GM06990 (cell line): ENCODE data around the gene PLA2G2F.

Source experiments
- DNase-seq: peaks from one replicate; pipeline ENCODE4 v3.0.0-alpha.2; 2011; ENCODE audit not compliant: insufficient read length; ENCODE audit errors: extremely low read depth
- H3K27me3 ChIP-seq: replicated peaks from 2 replicates; pipeline ENCODE4 v1.6.0; 2011; ENCODE audit warnings: low read length; ENCODE audit not compliant: control insufficient read depth, insufficient read depth
- H3K36me3 ChIP-seq: 2 replicates; pipeline ENCODE4 v1.5.1; 2011; ENCODE audit warnings: low read length; ENCODE audit not compliant: control insufficient read depth, insufficient read depth
- H3K4me3 ChIP-seq: replicated peaks from 2 replicates; pipeline ENCODE4 v1.5.1; 2011; ENCODE audit warnings: low read depth, mild to moderate bottlenecking, control low read depth, low read length
- TF ChIP-seq, protein P1 (sequence below): IDR thresholded peaks from 2 replicates; pipeline ENCODE4 v1.5.1; 2011; ENCODE audit warnings: low read length, control low read depth, mild to moderate bottlenecking, inconsistent platforms; ENCODE audit not compliant: insufficient read depth, poor library complexity, severe bottlenecking

PLA2G2F gene

DNA sequence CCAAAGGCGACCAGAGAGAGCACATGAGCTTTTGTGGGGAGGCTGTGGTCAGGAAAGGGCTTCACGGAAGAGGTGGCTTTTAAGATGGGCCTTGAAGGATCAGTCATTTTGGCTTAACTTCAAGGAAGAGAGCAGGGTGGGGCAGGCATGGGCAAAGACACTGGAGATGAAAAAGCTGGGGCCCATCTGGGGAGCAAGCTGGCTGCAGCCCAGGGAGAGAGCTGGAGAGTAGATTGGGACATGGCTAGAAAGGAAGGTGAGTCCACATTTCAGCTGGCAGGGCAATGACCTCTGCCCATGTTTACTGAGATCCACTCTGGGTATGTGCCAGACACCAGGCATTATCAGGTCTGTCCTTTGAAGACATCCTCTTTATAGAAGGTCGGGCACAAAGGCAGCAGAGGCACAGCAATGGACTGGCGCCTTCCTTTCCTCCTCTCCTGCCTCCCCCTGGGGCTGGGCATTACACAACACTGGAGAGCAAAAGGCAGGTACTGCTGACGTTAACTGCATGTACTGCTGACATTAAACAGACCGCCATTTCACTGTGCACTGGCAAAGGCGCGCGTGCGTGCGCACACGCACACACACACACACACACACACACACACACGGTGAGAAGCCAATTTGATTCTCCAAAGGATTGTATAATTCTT, 44.6 kb downstream of the PLA2G2F start:
- no peaks in the 10 kb centered on the region for H3K36me3 ChIP-seq
- H3K27me3 ChIP-seq = peaks cover 2% of the 10 kb centered on the region
- no peak for DNase-seq
- H3K4me3 ChIP-seq = no peak overlapping the region
- TF ChIP-seq, protein P1, sequence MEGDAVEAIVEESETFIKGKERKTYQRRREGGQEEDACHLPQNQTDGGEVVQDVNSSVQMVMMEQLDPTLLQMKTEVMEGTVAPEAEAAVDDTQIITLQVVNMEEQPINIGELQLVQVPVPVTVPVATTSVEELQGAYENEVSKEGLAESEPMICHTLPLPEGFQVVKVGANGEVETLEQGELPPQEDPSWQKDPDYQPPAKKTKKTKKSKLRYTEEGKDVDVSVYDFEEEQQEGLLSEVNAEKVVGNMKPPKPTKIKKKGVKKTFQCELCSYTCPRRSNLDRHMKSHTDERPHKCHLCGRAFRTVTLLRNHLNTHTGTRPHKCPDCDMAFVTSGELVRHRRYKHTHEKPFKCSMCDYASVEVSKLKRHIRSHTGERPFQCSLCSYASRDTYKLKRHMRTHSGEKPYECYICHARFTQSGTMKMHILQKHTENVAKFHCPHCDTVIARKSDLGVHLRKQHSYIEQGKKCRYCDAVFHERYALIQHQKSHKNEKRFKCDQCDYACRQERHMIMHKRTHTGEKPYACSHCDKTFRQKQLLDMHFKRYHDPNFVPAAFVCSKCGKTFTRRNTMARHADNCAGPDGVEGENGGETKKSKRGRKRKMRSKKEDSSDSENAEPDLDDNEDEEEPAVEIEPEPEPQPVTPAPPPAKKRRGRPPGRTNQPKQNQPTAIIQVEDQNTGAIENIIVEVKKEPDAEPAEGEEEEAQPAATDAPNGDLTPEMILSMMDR = no peak

DNA sequence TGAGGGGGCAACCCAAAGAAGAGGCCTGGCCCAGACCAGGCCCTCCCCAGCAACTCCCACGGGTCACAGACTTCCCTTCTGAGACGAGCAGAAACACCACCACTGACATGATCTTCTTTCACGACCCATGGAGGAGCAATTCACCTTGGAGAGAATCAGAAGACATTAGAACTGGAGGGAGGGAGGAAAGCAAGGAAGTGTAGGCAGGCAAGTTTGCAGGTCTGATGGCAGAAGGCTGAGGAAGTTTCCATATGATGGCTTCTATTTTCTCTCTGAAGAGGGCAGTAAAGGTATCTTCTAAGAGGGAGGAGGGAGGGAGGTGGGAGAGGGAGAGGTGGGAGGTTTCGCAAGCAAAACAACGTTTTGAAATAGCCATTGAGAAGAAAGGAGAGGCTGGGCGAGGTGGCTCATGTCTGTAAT, 45.4 kb downstream of the PLA2G2F start:
- DNase-seq = no peak
- TF ChIP-seq, protein P1 = no peak
- no peak overlapping the region for H3K4me3 ChIP-seq
- peaks cover 3% of the 10 kb centered on the region for H3K27me3 ChIP-seq
- H3K36me3 ChIP-seq = no peaks in the 10 kb centered on the region

DNA sequence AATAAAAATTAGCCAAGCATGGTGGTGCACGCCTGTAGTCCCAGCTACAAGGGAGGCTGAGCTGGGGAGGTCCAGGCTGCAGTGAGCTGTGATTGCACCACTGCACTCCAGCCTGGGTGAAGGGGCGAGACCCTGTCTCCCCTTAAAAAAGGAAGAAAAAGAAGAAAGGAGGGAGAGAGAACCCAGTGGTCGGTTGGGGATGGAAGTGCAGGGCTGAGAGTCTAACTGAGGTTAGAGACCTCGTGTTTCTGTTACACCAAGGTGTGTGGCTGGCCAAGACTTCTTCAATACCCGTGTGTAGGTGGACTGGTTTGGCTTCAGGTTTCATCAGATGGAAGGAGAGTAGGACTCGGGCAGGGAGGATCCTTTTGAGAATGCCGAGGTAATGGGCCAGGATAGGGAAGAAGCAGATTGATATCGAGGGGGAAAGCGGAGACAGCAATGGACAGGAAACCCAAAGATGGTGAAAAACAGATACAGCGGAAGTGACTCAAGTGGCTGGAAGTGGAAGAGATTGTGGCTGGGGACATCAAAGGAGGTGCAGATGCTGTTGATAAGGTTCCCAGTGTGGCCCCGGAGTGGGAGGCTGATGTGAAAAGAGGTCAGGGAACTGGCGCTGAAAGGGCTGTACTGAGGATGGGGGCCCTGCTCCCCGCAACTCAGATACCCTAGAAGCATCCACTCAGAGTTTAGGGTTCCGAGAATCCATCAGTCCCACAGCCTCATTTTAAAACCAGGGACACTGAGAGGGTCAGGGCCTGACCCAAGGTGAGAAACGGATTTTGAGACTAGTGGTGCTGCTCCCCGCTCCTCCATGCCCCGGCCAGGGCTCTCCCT, 46.1 kb downstream of the PLA2G2F start:
- H3K36me3 ChIP-seq = no peaks in the 10 kb centered on the region
- peaks cover 3% of the 10 kb centered on the region for H3K27me3 ChIP-seq
- no peak overlapping the region for H3K4me3 ChIP-seq
- no peak for DNase-seq
- TF ChIP-seq, protein P1 = no peak

DNA sequence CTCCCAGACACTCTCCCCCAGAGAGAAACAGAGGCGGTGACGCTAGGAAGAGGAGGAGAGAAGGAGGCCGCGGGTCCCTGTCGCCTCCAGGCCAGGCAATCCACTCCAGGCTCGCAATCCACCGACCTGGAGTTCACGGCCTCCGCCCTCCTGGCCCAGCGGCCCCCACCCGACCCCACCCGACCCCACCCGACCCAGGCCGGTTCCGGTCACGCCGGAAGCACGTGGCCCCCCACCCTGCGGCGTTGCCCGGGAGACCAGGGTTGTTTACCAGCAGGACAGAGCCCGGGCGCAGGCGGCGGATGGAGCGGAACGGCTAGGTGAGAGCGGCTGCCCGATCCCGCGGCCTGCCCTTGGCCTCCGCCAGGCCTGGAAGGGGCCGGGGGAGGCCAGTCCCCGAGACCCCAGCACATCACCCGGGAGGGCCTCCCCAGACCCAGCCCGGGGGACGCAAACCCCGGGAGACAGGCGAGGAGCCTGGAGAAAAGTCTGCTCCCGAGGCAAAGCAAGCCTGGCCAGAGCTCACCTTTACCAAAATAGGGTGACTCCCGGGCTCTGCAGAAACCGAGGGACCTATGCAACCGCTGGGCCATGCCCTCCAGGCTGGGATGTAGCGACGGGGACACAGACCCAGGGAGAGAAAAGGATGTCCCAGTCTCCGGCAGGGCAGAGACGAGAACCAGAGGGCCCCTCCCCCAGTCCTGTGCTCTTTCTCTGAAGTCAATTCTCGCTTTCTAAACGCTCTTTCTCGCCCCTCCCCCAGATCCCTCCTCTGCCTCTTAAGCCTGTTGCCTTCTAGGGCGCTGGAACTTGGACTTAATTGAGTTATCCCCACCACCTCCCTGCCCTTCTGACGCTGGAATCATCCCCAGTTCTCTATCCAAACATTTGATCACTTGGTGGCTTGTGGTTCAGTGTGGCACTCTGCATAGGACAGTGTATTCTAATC, 47.0 kb downstream of the PLA2G2F start, which contains the start of the genes PLA2G2C and UBXN10:
TSS of gene PLA2G2C (minus strand) at position 685 of the 949 bp plus-strand sequence. CDS start 9,155 bp downstream, outside the sequence.
TSS of gene UBXN10 (plus strand) at position 263 of the 949 bp plus-strand sequence. CDS start 4,466 bp downstream, outside the sequence.
- Histone ChIP-seq H3K27me3 (peaks cover 5% of the 10 kb centered on the region), H3K4me3 (peak within 1 kb of the TSS; percentile 46), H3K36me3 (no peaks in the 10 kb centered on the region)
- peak; percentile 47 for DNase-seq
- TF ChIP-seq, protein P1 = no peak

DNA sequence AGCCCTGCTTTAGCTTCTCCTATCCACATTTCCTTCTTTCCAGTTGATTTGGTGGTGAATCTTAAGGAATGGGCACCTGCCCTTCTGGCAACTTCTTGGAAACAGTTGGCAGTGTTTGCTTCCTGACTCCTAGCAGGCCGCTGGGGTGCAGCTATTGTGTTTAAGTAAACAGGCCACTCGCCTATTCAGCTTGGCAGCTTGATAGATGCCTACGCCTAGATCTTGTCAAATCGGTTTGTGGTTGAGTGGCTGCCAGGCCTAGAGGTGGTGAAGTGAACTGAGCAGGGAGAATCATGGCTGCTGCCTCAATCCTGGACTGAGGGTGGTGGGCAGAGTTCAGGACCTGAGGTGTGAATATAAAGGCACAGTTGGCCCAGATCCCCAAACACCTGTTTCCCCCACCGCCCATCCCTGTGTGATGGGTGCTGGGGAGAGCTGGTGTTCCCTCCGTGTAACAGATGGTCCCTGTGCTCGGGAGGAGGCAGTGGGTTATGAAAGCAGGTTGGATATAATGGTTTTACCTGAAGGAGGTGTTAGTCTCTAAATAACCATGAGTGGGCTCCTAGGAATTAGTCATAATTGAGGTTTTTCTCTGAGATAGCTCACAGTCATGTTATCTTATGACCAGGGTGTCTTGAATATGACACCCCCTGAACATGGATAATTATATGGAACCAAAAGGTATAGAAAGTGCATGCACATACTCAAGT, 48.1 kb downstream of the PLA2G2F start:
- Histone ChIP-seq H3K4me3 (no peak overlapping the region), H3K36me3 (no peaks in the 10 kb centered on the region), H3K27me3 (peaks cover 6% of the 10 kb centered on the region)
- no peak for DNase-seq
- TF ChIP-seq, protein P1 = no peak
